HG02678 (cell line): ENCODE measurements around the gene TSPAN31.

ENCODE experiments used
- ATAC-seq: cut with Tn5 transposase; IDR thresholded peaks from one replicate; pipeline ENCODE4 v1.9.1; 2021; ENCODE audit warnings: mild to moderate bottlenecking, moderate library complexity; ENCODE audit not compliant: unreplicated experiment

The TSPAN31 gene

DNA sequence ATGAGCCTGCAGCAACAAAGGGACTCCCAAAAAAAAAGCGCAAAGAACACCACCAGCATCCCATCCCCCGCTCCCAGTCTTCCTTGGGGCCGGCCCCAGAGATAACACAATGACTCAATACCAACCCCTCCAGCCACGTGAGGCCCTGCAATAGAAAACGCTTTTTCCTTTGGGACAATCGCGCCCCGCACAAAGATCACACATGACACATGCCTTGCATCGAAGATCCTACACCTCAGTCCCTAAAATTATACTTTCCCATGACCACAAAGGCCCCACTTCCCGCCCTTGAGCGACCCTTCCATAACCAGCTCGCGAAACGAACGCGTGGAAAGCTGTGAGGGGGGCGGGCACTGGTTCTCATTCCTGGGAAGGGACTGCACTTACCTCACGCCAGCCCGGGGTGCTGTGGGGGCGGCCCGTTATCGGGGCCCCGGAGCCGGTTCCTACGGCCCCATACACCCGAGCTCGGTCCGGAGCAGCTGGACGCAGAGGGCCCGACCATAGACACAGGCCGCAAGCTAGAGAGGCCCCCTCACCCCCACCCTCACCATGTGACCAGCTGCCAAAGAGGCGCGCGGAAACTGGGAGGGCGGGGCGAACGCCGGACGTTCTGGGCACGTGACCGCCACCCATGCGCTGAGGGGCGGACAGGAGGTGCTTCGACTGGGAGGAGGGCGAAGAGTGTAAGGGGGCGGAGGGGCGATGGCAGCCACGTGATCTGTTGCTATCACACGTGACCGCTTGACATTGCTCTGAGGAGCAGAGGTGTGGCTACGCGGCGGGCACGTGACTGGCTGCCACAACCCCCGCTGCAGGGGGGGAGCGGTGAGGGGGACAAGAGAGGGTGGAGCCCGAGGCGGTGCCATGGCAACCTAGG, 7.2 kb downstream of the TSPAN31 start, which contains the start of gene CDK4:
Gene CDK4, minus strand, starts transcription at position 523 of the 880 bp plus-strand sequence. CDS start 593 bp downstream, outside the sequence.
- peak; percentile 73 for ATAC-seq

GRCh38 chr12:57752668-57753000, 7.8 kb downstream of the TSPAN31 start:
- no peak for ATAC-seq

- no peak for ATAC-seq
Measured at GRCh38 chr12:57753756-57754337, 9.0 kb downstream of the TSPAN31 start.

DNA sequence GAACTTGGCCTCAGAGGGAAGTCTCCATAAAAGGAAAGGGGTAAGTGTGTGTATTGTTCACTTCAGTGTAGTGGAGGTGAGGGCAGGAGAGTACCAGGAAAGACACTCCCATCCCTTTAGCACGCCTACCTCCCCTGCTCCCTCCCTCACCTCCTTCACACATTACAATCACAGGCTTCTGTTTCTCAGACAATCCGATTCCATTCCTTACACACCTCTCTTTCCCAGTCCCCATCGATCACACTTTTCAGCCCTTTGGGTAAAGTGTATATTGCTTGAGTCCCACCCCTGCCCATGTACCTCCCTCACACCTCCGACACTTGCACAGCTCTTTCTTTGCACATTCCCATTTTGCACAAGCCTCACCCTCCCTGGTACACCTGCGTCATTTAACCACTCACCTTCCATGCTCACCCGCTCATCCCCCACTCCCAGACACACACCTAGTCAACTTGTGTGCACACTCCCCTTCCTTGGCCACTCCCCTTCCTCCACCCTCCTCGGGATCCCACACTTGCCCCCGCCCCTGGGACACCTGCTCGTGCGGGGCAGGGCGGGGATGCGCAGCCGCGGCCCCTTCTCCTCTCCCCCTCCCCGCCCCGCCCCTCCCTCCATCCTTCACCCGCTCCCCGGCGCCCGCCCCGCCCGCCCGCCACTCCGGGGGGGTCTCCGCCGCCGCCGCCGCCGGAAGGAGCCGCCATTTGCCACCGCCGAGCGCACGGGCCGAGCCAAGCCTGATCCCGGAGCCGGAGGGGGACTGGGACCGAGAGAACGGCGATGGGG, 9.8 kb downstream of the TSPAN31 start, which contains the start of gene MARCHF9:
Gene MARCHF9, plus strand, starts transcription at position 693 of the 783 bp plus-strand sequence. CDS start 426 bp downstream, outside the sequence.
- peak; percentile 37 for ATAC-seq

- ATAC-seq, result no peak
Measured at GRCh38 chr12:57755194-57755453, 10.3 kb downstream of the TSPAN31 start.

GRCh38 chr12:57755454-57756372, 10.9 kb downstream of the TSPAN31 start:
- ATAC-seq, result no peak

- no peak for ATAC-seq
Measured at GRCh38 chr12:57756406-57757341, 11.8 kb downstream of the TSPAN31 start.

- ATAC-seq, result no peak
Measured at GRCh38 chr12:57757771-57758170, 12.9 kb downstream of the TSPAN31 start.

DNA sequence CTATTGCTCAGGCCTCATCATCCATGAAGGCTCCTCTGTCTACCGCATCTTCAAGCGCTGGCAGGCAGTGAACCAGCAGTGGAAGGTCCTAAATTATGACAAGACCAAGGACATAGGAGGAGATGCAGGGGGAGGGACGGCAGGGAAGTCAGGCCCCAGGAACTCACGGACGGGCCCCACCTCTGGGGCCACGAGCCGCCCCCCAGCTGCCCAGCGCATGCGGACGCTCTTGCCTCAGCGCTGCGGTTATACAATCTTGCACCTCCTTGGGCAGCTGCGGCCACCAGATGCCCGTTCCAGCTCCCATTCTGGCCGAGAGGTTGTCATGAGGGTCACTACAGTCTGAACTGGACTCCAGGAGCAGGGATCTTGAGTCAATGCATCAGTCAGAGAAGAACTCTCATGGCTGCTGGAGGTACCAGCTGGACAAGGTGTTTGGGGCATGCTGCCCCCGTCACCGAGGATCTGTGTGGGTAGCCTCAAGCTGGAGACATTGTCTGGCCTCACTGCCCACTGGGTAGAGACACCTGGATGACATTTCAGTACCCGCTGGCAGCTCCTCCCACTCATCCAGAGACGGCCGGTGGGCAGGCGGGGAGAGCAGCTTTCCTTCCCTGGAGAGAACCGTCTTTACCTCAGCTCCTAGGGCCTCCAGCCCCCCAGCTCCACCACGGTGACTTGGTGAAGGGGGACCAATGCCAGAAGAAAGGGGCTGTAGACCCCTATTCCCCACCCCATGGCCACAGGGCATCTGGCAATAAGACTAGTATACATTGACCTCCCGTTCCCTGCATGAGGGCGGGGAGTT, 13.9 kb downstream of the TSPAN31 start:
- ATAC-seq, result no peak

DNA sequence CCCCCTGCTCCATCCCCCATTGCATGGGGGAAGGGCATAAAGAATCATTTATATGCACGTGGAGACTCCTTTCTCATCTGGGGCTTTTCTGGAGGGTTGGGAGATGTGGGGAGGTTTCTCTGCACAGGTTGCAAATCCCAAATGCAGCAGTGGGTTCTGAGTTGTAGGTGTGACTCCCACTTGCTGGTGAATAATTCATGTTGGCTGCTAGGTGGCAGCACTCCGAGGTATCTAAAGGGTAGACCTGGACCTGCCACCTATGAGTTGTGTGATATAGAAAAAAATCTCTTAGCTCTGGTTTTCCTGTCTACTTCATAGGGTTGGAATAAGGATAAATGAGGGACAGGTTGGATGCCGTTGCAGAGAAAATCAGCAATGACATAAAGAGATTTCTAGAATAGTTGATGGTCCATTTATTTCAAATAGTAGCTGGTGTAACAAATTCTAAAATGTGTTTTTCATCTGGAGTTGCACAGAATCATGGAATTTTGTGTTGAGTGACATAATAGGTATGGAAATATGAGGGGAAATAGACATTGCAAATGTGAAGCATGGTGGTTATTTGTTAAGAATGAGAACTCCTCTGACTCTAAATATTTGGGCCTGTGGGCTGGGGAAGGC, 14.6 kb downstream of the TSPAN31 start:
- ATAC-seq, result no peak

- no peak for ATAC-seq
Measured at GRCh38 chr12:57760347-57760982, 15.6 kb downstream of the TSPAN31 start.

DNA sequence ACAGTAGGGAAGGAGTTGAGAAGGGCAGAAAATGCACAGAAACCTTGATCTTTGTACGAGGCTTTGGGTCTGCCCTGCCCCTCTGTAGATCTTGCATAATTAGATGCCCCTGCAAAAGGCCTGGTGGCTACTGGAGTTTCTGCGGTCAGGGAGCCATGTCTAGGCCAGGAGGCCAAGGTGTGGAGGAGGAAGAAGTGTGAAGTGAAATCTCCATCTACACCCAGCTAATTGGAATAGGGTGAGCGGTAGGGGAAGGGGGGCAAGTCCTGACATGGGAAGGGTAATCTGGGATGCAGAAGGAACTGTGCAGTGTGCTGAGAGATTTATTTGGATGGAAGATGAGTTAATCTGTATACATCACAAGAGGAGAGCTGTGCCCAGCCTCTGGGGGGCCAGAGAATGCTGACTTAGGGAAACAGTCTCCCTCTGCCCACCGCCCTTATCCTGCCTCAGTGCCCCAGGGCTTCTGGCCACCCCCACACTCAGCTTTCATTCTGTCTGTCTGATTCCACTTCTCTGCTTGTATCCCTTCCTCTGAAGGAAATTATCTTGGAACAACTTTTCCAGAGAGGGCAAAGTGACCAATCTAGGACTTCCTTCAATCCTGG, 16.7 kb downstream of the TSPAN31 start:
- ATAC-seq, result no peak

GRCh38 chr12:57762463-57762862, 17.6 kb downstream of the TSPAN31 start:
- ATAC-seq, result no peak

DNA sequence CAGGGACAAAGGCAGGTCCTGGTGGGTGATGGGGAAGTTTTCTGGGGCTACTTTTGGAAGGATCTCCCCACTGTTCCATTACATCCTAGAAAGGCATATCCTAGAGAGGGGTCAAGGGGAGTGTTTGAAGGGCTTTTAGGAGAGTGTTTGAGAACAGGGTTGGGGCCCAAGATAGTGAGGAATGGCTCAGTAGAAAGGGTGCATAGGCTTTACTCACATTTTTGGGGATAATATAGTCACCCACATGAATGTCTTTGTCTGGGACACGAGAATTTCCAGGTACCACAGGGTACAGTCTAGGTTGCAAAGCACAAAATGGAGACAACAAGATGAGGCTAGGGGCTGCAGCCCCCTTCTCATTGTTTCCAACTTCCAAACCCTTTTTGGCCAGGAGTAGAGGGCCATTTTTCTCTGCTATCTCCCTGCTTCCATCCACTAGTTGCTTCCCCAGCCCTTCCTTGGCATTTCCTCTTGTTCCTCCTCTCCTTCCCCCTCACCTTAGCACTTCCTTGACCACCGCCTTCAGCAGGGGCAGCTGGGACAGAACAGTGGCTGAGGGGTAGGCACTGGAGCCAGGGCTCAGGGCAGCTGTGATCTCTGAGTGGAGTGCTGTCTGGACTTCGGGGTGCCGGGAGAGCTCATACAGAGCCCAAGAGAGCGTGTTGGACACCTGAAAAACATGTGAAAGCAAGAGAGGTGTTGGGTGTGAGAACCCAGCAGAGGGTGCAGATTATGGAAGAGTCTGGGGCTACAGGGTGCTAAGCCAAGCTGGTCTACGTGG, 19.2 kb downstream of the TSPAN31 start:
- no peak for ATAC-seq

DNA sequence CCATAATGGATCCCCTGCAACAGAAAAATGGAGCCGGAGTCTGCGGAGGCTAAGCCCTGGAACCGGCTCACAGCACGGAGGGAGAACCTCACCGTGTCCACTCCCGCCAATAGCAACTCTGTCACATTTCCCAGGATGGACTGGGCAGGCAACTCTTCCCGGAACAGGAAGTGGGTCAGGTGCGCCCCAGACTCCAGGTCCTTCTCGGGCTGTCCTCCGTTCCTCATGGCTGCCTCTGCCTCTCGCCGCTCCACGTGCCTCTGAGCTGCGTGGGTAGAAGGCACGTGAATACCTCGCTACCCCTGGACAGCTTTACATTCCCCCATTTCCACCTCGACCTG, 19.8 kb downstream of the TSPAN31 start:
- no peak for ATAC-seq

DNA sequence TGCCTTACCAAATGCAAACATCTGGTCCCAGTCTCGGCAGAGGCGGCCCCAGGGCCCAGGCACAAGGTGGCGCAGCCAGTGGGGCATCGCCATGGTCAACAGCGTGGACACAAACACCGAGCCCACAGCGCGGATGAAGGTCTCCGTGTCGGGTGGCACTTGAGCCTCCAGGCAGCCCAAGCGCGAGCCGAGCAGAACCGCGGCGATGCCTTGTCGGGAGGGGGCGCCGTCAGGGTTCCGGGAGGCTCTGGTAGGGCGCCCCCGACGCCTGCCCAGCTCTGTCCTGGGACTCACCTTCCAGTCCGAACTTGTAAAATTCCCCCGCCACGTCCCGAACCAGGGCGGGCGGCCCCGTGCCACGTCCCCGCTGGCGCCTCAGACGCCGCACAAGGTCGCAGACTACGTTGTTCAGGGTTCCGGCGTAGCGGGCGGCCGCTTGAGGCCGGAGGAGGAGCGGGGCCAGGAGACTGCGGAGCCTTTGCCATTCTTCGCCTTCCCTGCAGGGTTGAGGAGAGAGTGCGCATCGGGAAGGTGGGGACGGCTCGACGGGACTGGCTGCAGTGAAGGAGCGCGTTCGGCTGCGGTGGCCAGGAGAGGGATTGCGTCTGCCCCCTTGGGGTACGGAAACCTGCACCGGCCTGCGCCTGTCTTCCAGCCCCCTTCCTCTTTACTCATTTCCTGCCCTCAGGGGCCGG, 20.3 kb downstream of the TSPAN31 start:
- no peak for ATAC-seq
